ENCODE measurements around the gene FMNL3. TPM values are rescaled to one million over a fixed set of nuclear protein-coding genes. Genes with fewer than 3 reads are reported as not detected.
A peak's percentile ranks its signal among the peaks of the same experiment; 100 is the strongest.

FMNL3 gene
- total RNA-seq, 1 experiment from 2014 or later, result 11.4 TPM

DNA sequence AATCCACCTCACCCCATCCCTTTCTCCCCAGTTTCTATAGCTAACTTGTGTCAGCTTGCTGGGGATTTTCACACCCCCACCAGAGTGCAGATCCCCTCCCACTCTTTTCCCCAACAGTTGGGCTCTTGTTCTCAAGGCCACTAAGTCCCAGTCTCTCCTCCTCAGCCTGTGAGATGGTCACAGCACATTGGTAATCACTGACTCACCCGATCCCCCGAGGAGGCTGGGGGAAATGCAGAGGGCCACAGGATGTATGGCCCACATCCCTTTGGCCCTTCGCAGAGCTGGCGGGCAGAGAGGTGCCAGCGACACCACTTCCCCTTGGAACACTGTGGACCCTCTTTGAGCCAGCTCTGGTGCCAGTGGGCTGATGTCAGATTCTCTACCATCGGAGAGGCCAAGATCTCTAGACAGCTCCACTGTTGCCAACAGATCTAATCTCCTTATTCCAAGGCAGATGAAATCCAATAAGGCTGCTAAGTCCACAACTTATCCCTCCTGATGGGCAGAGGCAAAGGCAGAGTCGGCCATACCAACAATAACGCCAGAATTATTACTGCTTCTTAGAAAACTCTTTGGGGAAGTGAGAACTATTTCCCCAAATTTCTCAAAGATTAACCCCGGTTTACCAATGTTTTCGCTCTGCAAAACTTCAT is 1.6 kb downstream of the FMNL3 start:
- no peak overlapping the region for H2AFZ ChIP-seq (ENCODE audit: low read length)
- H3K9me2 ChIP-seq (replicated peaks; ENCODE audit: insufficient read depth, low read length), result no peaks in the 10 kb centered on the region
- DNase-seq, result peak; percentile 49
- no peak overlapping the region for H3K27ac ChIP-seq (ENCODE audit: low read length)
- H3K79me2 ChIP-seq (ENCODE audit: low read length), result no peaks in the 10 kb centered on the region
- H3K9ac ChIP-seq (ENCODE audit: low read length), result 0 out of 2 replicates have a peak overlapping the region, but pooled peaks have one; percentile 78
- peak overlapping the region; percentile 73; the same call in 1 of the 2 replicates for H3K4me3 ChIP-seq (ENCODE audit: low read length)
- no peaks in the 10 kb centered on the region for H3K9me3 ChIP-seq (ENCODE audit: low read length)
- H4K20me1 ChIP-seq (ENCODE audit: insufficient read depth, low read depth, low read length), result peaks cover 11% of the 10 kb centered on the region; the same call in 1 of the 2 replicates
- H3K36me3 ChIP-seq (ENCODE audit: insufficient read depth, low read length), result no peaks in the 10 kb centered on the region
- peaks cover 32% of the 10 kb centered on the region for H3K4me1 ChIP-seq (ENCODE audit: low read length)
- peak overlapping the region; percentile 83 for H3K4me2 ChIP-seq (ENCODE audit: low read depth, low read length, poor library complexity, severe bottlenecking)
- no peaks in the 10 kb centered on the region for H3K27me3 ChIP-seq (ENCODE audit: low read length)

DNA sequence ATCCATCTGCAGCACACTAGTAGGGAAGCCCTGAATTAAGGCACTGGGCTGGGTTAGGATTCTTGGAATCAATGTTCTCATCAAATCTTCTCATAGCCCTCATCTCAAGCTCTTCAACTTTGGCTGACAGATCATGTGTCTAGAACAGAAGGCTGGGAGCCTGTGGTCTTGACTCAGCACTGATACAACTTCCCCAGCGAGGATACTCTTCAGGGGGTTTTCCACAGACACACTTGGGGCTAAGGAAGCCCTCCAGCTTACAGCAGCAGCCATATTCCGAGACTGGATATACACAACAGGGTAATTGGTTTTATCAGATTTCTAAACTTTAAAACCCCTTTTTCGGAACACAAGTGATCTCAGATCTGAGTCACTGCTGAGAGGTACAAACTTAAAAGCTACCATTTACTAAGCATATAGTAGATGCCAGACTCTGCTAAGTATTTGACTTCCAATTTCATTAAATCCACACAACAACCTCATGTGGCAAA is 3.5 kb downstream of the FMNL3 start:
- H3K79me2 ChIP-seq (ENCODE audit: low read length), result no peaks in the 10 kb centered on the region
- H3K36me3 ChIP-seq (ENCODE audit: insufficient read depth, low read length), result no peaks in the 10 kb centered on the region
- H3K9ac ChIP-seq (ENCODE audit: low read length), result no peak overlapping the region
- no peak overlapping the region for H2AFZ ChIP-seq (ENCODE audit: low read length)
- H4K20me1 ChIP-seq (ENCODE audit: insufficient read depth, low read depth, low read length), result peaks cover 11% of the 10 kb centered on the region; the same call in 1 of the 2 replicates
- H3K9me3 ChIP-seq (ENCODE audit: low read length), result no peaks in the 10 kb centered on the region
- H3K9me2 ChIP-seq (replicated peaks; ENCODE audit: insufficient read depth, low read length), result no peaks in the 10 kb centered on the region
- no peak for DNase-seq
- H3K4me3 ChIP-seq (ENCODE audit: low read length), result no peak overlapping the region
- H3K4me1 ChIP-seq (ENCODE audit: low read length), result peaks cover 44% of the 10 kb centered on the region
- H3K4me2 ChIP-seq (ENCODE audit: low read depth, low read length, poor library complexity, severe bottlenecking), result no peak overlapping the region
- no peak overlapping the region for H3K27ac ChIP-seq (ENCODE audit: low read length)
- H3K27me3 ChIP-seq (ENCODE audit: low read length), result no peaks in the 10 kb centered on the region

DNA sequence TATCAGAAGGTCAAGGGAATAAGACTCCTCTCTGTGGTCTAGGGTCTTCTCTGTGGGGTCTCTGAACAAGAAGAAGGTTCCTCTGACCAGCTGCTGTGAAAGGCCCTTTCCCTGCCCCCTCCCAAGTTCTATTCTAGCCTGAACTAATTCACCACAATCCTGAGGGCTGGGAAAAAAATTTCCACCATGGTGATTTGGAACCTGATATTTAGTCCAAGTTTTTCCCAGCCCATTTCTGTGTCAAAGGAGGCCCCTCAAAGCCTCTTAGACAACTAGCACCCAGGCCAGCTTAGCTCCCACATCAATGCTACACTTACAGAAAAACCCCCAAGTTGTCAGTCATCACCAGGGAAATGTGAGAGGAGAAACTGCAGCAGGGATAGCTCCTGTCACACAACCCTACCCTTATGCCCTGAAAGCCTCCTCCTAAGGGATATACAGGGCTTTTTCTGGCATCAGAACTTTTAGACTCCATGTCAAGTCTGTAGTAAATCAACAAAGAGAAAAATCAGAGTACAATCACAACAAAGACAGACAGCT is 4.5 kb downstream of the FMNL3 start:
- H3K9ac ChIP-seq (ENCODE audit: low read length), result no peak overlapping the region
- no peaks in the 10 kb centered on the region for H3K9me2 ChIP-seq (replicated peaks; ENCODE audit: insufficient read depth, low read length)
- no peak overlapping the region for H3K4me3 ChIP-seq (ENCODE audit: low read length)
- no peak overlapping the region for H2AFZ ChIP-seq (ENCODE audit: low read length)
- no peaks in the 10 kb centered on the region for H3K36me3 ChIP-seq (ENCODE audit: insufficient read depth, low read length)
- peaks cover 11% of the 10 kb centered on the region; the same call in 1 of the 2 replicates for H4K20me1 ChIP-seq (ENCODE audit: insufficient read depth, low read depth, low read length)
- no peaks in the 10 kb centered on the region for H3K27me3 ChIP-seq (ENCODE audit: low read length)
- no peaks in the 10 kb centered on the region for H3K79me2 ChIP-seq (ENCODE audit: low read length)
- no peaks in the 10 kb centered on the region for H3K9me3 ChIP-seq (ENCODE audit: low read length)
- H3K4me1 ChIP-seq (ENCODE audit: low read length), result peaks cover 53% of the 10 kb centered on the region
- no peak overlapping the region for H3K27ac ChIP-seq (ENCODE audit: low read length)
- no peak for DNase-seq
- no peak overlapping the region for H3K4me2 ChIP-seq (ENCODE audit: low read depth, low read length, poor library complexity, severe bottlenecking)

DNA sequence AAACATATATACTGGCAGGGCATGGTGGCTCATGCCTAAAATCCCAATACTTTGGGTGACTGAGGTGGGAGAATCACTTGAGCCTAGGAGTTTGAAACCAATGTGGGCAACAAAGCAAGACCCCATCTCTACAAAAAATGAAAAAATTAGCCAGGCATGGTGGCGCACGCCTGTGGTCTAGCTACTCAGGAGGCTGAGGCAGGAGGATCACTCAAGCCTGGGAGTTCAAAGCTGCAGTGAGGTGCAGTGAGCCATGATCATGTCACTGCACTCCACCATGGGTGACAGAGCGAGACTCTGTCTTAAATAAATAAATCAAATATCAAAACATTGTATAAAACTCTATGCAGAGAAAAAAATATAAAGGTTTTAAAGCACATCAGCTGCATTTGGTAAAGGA is 5.2 kb downstream of the FMNL3 start:
- no peaks in the 10 kb centered on the region for H3K9me3 ChIP-seq (ENCODE audit: low read length)
- H3K9ac ChIP-seq (ENCODE audit: low read length), result no peak overlapping the region
- DNase-seq, result no peak
- H2AFZ ChIP-seq (ENCODE audit: low read length), result no peak overlapping the region
- H3K4me1 ChIP-seq (ENCODE audit: low read length), result peaks cover 53% of the 10 kb centered on the region
- H3K79me2 ChIP-seq (ENCODE audit: low read length), result no peaks in the 10 kb centered on the region
- no peak overlapping the region for H3K4me3 ChIP-seq (ENCODE audit: low read length)
- no peak overlapping the region for H3K27ac ChIP-seq (ENCODE audit: low read length)
- no peak overlapping the region for H3K4me2 ChIP-seq (ENCODE audit: low read depth, low read length, poor library complexity, severe bottlenecking)
- peaks cover 11% of the 10 kb centered on the region; the same call in 1 of the 2 replicates for H4K20me1 ChIP-seq (ENCODE audit: insufficient read depth, low read depth, low read length)
- H3K9me2 ChIP-seq (replicated peaks; ENCODE audit: insufficient read depth, low read length), result no peaks in the 10 kb centered on the region
- H3K36me3 ChIP-seq (ENCODE audit: insufficient read depth, low read length), result no peaks in the 10 kb centered on the region
- H3K27me3 ChIP-seq (ENCODE audit: low read length), result no peaks in the 10 kb centered on the region

DNA sequence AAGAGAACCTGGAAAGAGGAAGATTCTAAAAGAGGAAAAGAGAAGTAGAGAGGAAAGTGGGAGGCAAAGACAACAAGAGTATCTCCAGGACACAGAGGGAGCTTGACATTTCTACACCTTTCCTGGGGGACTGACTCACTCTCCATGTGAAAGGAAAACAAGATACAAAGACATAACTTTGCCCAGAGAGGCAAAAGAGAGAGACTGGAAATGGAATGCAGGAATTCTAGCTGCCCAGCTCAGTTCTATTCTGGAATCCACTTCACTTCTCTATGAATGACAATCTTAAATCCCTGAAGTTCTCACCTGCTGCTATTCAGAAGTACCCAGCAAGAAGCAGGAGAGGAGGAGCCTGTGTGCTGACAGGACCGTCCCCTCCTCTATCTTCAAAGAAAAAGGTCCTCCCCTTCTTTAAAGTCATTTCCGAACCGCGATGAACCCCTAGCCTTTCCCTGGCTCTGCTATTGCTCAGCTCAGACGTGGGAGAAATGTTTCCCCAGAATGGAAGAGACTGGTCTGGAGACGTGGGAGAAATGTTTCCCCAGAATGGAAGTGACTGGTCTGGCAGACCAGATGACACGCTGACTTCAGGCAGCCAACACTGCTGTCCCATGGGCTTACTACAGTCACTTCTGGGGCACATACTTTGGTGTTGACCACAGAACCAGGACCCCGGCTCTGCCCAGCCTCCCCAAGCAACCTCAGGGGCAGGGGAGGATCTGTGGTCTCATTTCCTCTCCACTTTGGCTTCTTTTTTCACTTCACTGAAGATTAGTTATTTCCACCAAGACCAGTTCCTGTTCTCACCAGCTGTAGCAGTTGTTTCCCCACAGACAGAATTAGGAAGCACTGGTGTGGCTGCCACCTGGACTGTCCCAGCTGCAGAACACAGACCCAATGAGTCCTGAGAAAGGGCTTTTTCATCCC is 8.3 kb downstream of the FMNL3 start:
- Histone ChIP-seq H3K9me3 (ENCODE audit: low read length) (no peaks in the 10 kb centered on the region), H3K27ac (ENCODE audit: low read length) (peak overlapping the region; percentile 48; the same call in 1 of the 2 replicates), H3K4me2 (ENCODE audit: low read depth, low read length, poor library complexity, severe bottlenecking) (peak overlapping the region; percentile 76), H2AFZ (ENCODE audit: low read length) (no peak overlapping the region), H3K9me2 (replicated peaks; ENCODE audit: insufficient read depth, low read length) (no peaks in the 10 kb centered on the region), H3K4me1 (ENCODE audit: low read length) (peaks cover 35% of the 10 kb centered on the region), H3K79me2 (ENCODE audit: low read length) (no peaks in the 10 kb centered on the region), H3K27me3 (ENCODE audit: low read length) (no peaks in the 10 kb centered on the region), H3K9ac (ENCODE audit: low read length) (peak overlapping the region; percentile 53), H3K4me3 (ENCODE audit: low read length) (peak overlapping the region; percentile 63), H4K20me1 (ENCODE audit: insufficient read depth, low read depth, low read length) (peaks cover 7% of the 10 kb centered on the region; the same call in 1 of the 2 replicates), H3K36me3 (ENCODE audit: insufficient read depth, low read length) (no peaks in the 10 kb centered on the region)
- peak; percentile 84 for DNase-seq

DNA sequence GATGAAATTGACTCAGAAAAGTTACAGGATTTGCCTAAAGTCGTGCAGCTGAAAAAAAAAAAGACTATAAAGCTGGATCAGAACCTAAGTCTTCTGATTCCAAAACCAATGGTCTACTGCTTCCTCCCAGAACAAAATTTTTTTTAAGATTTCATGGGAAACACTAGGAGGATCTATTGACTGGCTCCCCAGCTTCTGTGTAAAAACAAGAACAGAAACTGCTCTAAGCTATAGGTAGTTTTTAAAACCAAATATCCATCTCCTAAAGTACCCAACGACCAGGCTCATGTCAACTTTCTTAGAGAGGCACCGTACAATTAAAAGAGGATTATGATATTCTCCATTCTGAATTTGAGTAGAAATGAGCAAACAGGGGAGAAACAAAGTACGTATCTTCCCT is 9.4 kb downstream of the FMNL3 start:
- H3K27me3 ChIP-seq (ENCODE audit: low read length), result no peaks in the 10 kb centered on the region
- no peak overlapping the region for H3K9ac ChIP-seq (ENCODE audit: low read length)
- H3K4me3 ChIP-seq (ENCODE audit: low read length), result no peak overlapping the region
- no peaks in the 10 kb centered on the region for H3K9me2 ChIP-seq (replicated peaks; ENCODE audit: insufficient read depth, low read length)
- no peaks in the 10 kb centered on the region for H3K9me3 ChIP-seq (ENCODE audit: low read length)
- no peak for DNase-seq
- no peaks in the 10 kb centered on the region for H3K36me3 ChIP-seq (ENCODE audit: insufficient read depth, low read length)
- H3K4me1 ChIP-seq (ENCODE audit: low read length), result peaks cover 32% of the 10 kb centered on the region
- H4K20me1 ChIP-seq (ENCODE audit: insufficient read depth, low read depth, low read length), result no peaks in the 10 kb centered on the region
- H3K27ac ChIP-seq (ENCODE audit: low read length), result no peak overlapping the region
- H3K79me2 ChIP-seq (ENCODE audit: low read length), result no peaks in the 10 kb centered on the region
- peak overlapping the region; percentile 76 for H3K4me2 ChIP-seq (ENCODE audit: low read depth, low read length, poor library complexity, severe bottlenecking)
- H2AFZ ChIP-seq (ENCODE audit: low read length), result no peak overlapping the region

DNA sequence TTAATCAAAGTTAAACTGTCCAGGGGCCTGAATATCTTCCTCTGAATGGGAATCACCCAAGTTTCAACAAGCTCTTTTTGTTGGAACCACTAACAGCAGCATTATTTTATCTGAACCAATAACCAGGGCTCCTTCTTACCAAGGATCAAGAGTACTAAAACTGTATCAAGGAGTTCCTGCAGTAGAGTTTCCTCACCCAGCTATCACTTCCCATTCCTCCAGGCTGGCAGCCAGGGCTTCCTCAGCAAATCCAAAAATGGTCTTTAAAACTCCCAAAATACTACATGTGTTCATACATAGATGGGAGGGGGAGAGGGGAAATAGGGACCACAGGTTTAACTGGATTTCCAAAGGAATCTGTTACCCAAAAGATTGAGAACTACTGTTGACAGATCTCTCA is 10.5 kb downstream of the FMNL3 start:
- DNase-seq, result no peak
- Histone ChIP-seq H2AFZ (ENCODE audit: low read length) (no peak overlapping the region), H3K9me3 (ENCODE audit: low read length) (no peaks in the 10 kb centered on the region), H3K9ac (ENCODE audit: low read length) (no peak overlapping the region), H3K27me3 (ENCODE audit: low read length) (no peaks in the 10 kb centered on the region), H3K4me2 (ENCODE audit: low read depth, low read length, poor library complexity, severe bottlenecking) (no peak overlapping the region), H3K27ac (ENCODE audit: low read length) (no peak overlapping the region), H3K9me2 (replicated peaks; ENCODE audit: insufficient read depth, low read length) (no peaks in the 10 kb centered on the region), H3K4me3 (ENCODE audit: low read length) (no peak overlapping the region), H3K36me3 (ENCODE audit: insufficient read depth, low read length) (no peaks in the 10 kb centered on the region), H3K4me1 (ENCODE audit: low read length) (peaks cover 25% of the 10 kb centered on the region), H4K20me1 (ENCODE audit: insufficient read depth, low read depth, low read length) (no peaks in the 10 kb centered on the region), H3K79me2 (ENCODE audit: low read length) (no peaks in the 10 kb centered on the region)

All from Karpas-422 (cell line).